ENCODE data around the gene CALD1.

DNA sequence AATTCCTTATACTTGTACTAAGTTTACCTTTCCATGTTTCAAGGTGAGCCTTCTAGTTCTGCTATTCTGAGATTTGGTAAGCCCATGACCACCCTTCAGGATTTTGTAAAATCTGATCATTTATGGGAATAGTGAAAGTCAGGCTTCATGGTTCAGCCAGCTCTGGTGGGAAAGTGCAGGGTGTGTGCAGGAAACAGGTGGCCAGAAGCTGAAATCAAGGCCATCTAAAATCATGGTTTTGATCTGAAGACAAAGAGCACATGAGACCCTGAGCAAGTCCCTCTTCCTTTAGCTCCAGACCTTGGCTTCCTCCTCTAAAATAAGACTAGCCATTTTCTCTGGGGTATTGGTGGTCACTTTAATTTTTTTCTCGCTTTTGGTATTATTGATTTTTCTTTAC, 91.3 kb downstream of the CALD1 start:
- TF ChIP-seq POLR2A (IDR thresholded peaks at IDR 0.05): no peak
- TF ChIP-seq EP300 (IDR thresholded peaks at IDR 0.05): no peak
- TF ChIP-seq, protein P1, sequence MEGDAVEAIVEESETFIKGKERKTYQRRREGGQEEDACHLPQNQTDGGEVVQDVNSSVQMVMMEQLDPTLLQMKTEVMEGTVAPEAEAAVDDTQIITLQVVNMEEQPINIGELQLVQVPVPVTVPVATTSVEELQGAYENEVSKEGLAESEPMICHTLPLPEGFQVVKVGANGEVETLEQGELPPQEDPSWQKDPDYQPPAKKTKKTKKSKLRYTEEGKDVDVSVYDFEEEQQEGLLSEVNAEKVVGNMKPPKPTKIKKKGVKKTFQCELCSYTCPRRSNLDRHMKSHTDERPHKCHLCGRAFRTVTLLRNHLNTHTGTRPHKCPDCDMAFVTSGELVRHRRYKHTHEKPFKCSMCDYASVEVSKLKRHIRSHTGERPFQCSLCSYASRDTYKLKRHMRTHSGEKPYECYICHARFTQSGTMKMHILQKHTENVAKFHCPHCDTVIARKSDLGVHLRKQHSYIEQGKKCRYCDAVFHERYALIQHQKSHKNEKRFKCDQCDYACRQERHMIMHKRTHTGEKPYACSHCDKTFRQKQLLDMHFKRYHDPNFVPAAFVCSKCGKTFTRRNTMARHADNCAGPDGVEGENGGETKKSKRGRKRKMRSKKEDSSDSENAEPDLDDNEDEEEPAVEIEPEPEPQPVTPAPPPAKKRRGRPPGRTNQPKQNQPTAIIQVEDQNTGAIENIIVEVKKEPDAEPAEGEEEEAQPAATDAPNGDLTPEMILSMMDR (IDR thresholded peaks at IDR 0.05): no peak

Measured in stomach (tissue), 4 donors.